MM.1S (cell line): ENCODE results near the gene LAMC3.

Experiments used
- DNase-seq: peaks from one replicate; pipeline ENCODE4 v3.0.0-alpha.2; 2015
- H2AFZ ChIP-seq: fragments of 300-600 bp; sonication (generic); 2 replicates; pipeline ENCODE4 v1.6.0; 2016; ENCODE audit warnings: antibody characterized with exemption, low read length
- H3F3A ChIP-seq: fragments of 300-600 bp; sonication (generic); 2 replicates; pipeline ENCODE4 v1.6.1; 2016; ENCODE audit warnings: mild to moderate bottlenecking, antibody characterized with exemption, low read length, moderate library complexity, mixed read lengths; ENCODE audit not compliant: insufficient read depth
- H3K27ac ChIP-seq: fragments of 300-600 bp; sonication (generic); 2 replicates; pipeline ENCODE4 v1.5.1; 2016; ENCODE audit warnings: mild to moderate bottlenecking, low read length
- H3K27me3 ChIP-seq: fragments of 300-600 bp; sonication (generic); replicated peaks from 2 replicates; pipeline ENCODE4 v1.6.0; 2016; ENCODE audit warnings: low read length; ENCODE audit not compliant: insufficient read depth
- H3K36me3 ChIP-seq: fragments of 300-600 bp; sonication (generic); replicated peaks from 2 replicates; pipeline ENCODE4 v1.6.1; 2016; ENCODE audit warnings: mild to moderate bottlenecking, low read length, mixed read lengths; ENCODE audit not compliant: insufficient read depth
- H3K4me1 ChIP-seq: fragments of 300-600 bp; sonication (generic); 2 replicates; pipeline ENCODE4 v1.6.1; 2016; ENCODE audit warnings: low read length, mixed read lengths
- H3K4me2 ChIP-seq: fragments of 300-600 bp; sonication (generic); 2 replicates; pipeline ENCODE4 v1.6.0; 2016; ENCODE audit warnings: low read depth, low read length
- H3K4me3 ChIP-seq: fragments of 300-600 bp; sonication (generic); 2 replicates; pipeline ENCODE4 v1.5.1; 2016; ENCODE audit warnings: low read length, mixed read lengths
- H3K79me2 ChIP-seq: fragments of 300-600 bp; sonication (generic); 2 replicates; pipeline ENCODE4 v1.6.1; 2016; ENCODE audit warnings: mixed run types, low read length, mixed read lengths
- H3K9ac ChIP-seq: fragments of 300-600 bp; sonication (generic); 2 replicates; pipeline ENCODE4 v1.6.1; 2016; ENCODE audit warnings: low read length, mixed read lengths
- H3K9me2 ChIP-seq: fragments of 300-600 bp; sonication (generic); replicated peaks from 2 replicates; pipeline ENCODE4 v1.6.1; 2016; ENCODE audit warnings: mild to moderate bottlenecking, low read length, mixed read lengths; ENCODE audit not compliant: insufficient read depth
- H3K9me3 ChIP-seq: fragments of 300-600 bp; sonication (generic); replicated peaks from 2 replicates; pipeline ENCODE4 v1.6.1; 2016; ENCODE audit warnings: mild to moderate bottlenecking, low read length, mixed read lengths; ENCODE audit not compliant: insufficient read depth
- H4K20me1 ChIP-seq: fragments of 300-600 bp; sonication (generic); 2 replicates; pipeline ENCODE4 v1.6.1; 2016; ENCODE audit warnings: mild to moderate bottlenecking, low read length, moderate library complexity, mixed read lengths; ENCODE audit not compliant: insufficient read depth
- EZH2 ChIP-seq: fragments of 300-600 bp; sonication (generic); optimal IDR thresholded peaks from 2 replicates; pipeline ENCODE3; 2017; ENCODE audit warnings: low read depth, mild to moderate bottlenecking, antibody characterized with exemption, low read length, mixed read lengths
- EZH2phosphoT487 ChIP-seq: fragments of 300-600 bp; sonication (generic); IDR thresholded peaks from 2 replicates; pipeline ENCODE4 v1.6.1; 2018; ENCODE audit warnings: antibody characterized with exemption, low read length
- TF ChIP-seq, protein P1 (sequence below): fragments of 300-600 bp; sonication (generic); IDR thresholded peaks from 2 replicates; pipeline ENCODE4 v1.5.1; 2016; ENCODE audit warnings: antibody characterized with exemption, low read length, mixed read lengths

Gene LAMC3

DNA sequence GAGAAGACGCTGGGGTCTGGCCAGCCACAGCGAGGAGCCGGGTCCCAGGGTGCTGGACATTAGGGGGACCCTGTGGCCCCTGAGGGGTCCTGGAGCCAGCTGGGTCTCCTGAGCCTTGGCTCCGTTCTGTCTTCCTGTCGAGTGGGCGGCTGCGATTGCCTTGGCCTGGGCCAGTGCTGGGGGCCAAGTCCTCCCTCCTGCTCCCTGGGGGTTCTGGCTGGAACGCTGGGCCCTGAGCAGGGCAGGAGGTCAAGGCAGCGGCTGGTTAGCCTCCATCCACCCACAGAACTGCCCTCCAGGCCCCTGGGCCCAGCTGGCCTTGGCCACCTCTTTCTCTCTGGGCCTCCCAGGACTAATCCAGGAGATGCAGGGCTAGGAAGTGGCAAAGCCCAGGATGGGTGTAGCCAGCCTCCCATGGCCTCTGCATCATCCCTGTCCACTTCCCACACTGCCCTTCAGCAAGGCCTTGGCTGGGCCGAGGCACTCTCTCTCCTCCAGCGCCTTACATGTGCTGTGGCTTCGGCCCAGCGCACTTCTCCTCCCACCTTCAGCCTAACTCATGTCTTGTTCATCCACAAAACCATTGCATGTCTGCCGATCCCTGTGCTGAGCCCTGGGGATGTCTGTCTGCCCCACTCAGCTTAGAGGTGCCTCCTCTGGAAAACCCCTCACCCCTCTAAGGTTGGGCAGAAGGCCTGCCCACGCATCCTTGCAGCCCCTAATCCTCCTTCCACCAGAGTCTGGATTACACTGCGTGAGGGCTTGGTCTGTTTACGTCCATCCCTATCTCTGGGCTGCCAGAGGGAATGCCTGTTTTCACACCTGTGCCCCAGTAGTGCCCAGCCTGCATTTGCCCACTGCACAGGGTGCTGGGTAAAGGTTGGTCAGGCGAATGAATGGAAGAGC, 5.0 kb downstream of the LAMC3 start:
- no peaks in the 10 kb centered on the region for H3K9me3 ChIP-seq

DNA sequence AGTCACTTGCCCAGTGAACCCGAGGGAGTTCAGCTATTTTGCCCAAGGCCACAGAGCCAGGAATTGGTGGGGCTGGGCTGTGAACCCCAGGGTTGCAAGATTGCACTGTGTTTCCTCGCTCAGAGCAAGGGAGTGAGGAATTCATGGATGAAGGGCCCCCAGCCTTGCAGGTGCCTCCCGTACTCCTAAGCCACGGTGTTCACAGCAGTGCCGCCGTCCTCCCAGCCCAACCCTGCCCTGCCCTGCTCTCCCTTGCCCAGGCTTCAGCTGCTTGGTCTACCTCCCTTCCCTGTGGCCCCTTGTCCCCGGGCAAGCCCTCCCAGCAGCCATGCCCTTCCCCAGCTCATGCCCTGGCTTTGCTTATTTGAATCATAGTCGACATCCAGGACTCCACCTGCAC, 6.1 kb downstream of the LAMC3 start:
- no peak overlapping the region for H3K4me2 ChIP-seq
- H3K9me3 ChIP-seq = no peaks in the 10 kb centered on the region
- H3K79me2 ChIP-seq = no peaks in the 10 kb centered on the region
- no peaks in the 10 kb centered on the region for H3F3A ChIP-seq
- H3K36me3 ChIP-seq = no peaks in the 10 kb centered on the region
- no peak overlapping the region for H2AFZ ChIP-seq
- H3K4me1 ChIP-seq = no peaks in the 10 kb centered on the region
- no peak overlapping the region for H3K27ac ChIP-seq
- TF ChIP-seq, protein P1, sequence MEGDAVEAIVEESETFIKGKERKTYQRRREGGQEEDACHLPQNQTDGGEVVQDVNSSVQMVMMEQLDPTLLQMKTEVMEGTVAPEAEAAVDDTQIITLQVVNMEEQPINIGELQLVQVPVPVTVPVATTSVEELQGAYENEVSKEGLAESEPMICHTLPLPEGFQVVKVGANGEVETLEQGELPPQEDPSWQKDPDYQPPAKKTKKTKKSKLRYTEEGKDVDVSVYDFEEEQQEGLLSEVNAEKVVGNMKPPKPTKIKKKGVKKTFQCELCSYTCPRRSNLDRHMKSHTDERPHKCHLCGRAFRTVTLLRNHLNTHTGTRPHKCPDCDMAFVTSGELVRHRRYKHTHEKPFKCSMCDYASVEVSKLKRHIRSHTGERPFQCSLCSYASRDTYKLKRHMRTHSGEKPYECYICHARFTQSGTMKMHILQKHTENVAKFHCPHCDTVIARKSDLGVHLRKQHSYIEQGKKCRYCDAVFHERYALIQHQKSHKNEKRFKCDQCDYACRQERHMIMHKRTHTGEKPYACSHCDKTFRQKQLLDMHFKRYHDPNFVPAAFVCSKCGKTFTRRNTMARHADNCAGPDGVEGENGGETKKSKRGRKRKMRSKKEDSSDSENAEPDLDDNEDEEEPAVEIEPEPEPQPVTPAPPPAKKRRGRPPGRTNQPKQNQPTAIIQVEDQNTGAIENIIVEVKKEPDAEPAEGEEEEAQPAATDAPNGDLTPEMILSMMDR = no peak
- TF ChIP-seq EZH2 (no peak), EZH2phosphoT487 (no peak)
- H3K4me3 ChIP-seq = no peak overlapping the region
- no peak overlapping the region for H3K9ac ChIP-seq
- no peak for DNase-seq
- peaks cover 97% of the 10 kb centered on the region for H3K27me3 ChIP-seq
- no peaks in the 10 kb centered on the region for H3K9me2 ChIP-seq
- no peaks in the 10 kb centered on the region for H4K20me1 ChIP-seq

More for the DNA sequence above, 5.0 kb downstream of the LAMC3 start:
- Histone ChIP-seq H3K36me3 (no peaks in the 10 kb centered on the region), H2AFZ (no peak overlapping the region), H3K9ac (no peak overlapping the region), H3K27ac (no peak overlapping the region), H3K4me2 (no peak overlapping the region), H3K79me2 (no peaks in the 10 kb centered on the region), H3K27me3 (peaks cover 95% of the 10 kb centered on the region), H3K4me3 (no peak overlapping the region), H4K20me1 (no peaks in the 10 kb centered on the region), H3K9me2 (no peaks in the 10 kb centered on the region), H3K4me1 (no peaks in the 10 kb centered on the region), H3F3A (no peaks in the 10 kb centered on the region)
- no peak for DNase-seq
- TF ChIP-seq EZH2phosphoT487 (no peak), EZH2 (no peak)
- TF ChIP-seq, protein P1 = no peak

DNA sequence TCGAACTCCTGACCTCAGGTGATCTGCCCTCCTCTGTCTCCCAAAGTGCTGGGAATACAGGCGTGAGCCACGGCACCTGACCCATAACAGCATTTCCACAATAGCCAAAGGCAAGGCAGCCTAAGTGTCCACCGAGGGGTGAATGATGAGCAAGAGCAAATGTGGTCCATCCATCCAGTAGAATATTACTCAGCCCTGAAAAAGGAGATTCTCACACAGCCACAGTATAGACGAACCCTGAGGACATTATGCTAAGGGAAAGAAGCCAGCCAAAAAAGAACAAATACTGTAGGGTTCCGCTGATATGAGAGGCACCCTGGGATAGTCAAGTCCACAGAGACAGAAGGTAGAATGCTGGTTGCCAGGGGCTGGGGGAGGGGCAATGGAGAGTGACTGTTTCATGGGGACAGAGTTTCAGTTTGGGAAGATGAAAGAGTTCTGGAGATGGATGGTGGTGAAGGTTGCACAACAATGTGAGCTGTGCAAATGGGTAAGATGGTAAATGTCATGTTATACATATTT, 7.0 kb downstream of the LAMC3 start:
- Histone ChIP-seq H2AFZ (no peak overlapping the region), H3K4me3 (no peak overlapping the region), H3K9me3 (no peaks in the 10 kb centered on the region), H3K4me2 (no peak overlapping the region), H3K9ac (no peak overlapping the region), H4K20me1 (no peaks in the 10 kb centered on the region), H3K36me3 (no peaks in the 10 kb centered on the region), H3K27me3 (peaks cover 97% of the 10 kb centered on the region), H3K79me2 (no peaks in the 10 kb centered on the region), H3K9me2 (no peaks in the 10 kb centered on the region), H3K27ac (no peak overlapping the region), H3K4me1 (no peaks in the 10 kb centered on the region), H3F3A (no peaks in the 10 kb centered on the region)
- TF ChIP-seq EZH2phosphoT487 = no peak
- TF ChIP-seq, protein P1 = no peak
- TF ChIP-seq EZH2 = no peak
- DNase-seq = no peak
